Amniotic stem cell (primary cell): Measurements from ENCODE around the gene SENP8.
"Not testable (repeated sequence)": the region's sequence is repeated elsewhere in the genome, so short reads cannot be mapped to it uniquely, and the experiment has no call there.

Experiments used
- DNase-seq: peaks from one replicate; lab custom pipeline; 2025; lab: John Stamatoyannopoulos, UW

The SENP8 gene

GRCh38 chr15:72155635-72156616, 37.7 kb downstream of the SENP8 start:
- DNase-seq = peak; percentile 71

- DNase-seq = no peak
Observed at GRCh38 chr15:72156928-72157327, 38.7 kb downstream of the SENP8 start.

- no peak for DNase-seq
Observed at GRCh38 chr15:72160696-72161245, 42.6 kb downstream of the SENP8 start.

GRCh38 chr15:72161361-72162132, 43.3 kb downstream of the SENP8 start:
- no peak for DNase-seq

GRCh38 chr15:72162569-72162968, 44.4 kb downstream of the SENP8 start:
- no peak for DNase-seq

- DNase-seq = no peak
Observed at GRCh38 chr15:72163719-72164118, 45.5 kb downstream of the SENP8 start.

GRCh38 chr15:72166716-72167417, 48.7 kb downstream of the SENP8 start:
- DNase-seq = no peak

GRCh38 chr15:72167445-72167844, 49.2 kb downstream of the SENP8 start:
- no peak for DNase-seq

GRCh38 chr15:72168131-72168807, 50.1 kb downstream of the SENP8 start:
- DNase-seq = no peak

- no peak for DNase-seq
Observed at GRCh38 chr15:72168808-72169190, 50.6 kb downstream of the SENP8 start.

GRCh38 chr15:72169236-72169920, 51.2 kb downstream of the SENP8 start:
- DNase-seq = no peak

GRCh38 chr15:72169921-72170611, 51.9 kb downstream of the SENP8 start:
- no peak for DNase-seq

GRCh38 chr15:72170691-72171090, 52.5 kb downstream of the SENP8 start:
- no peak for DNase-seq

GRCh38 chr15:72171978-72172377, 53.8 kb downstream of the SENP8 start:
- DNase-seq = not testable (repeated sequence)

- DNase-seq = no peak
Observed at GRCh38 chr15:72172796-72173195, 54.6 kb downstream of the SENP8 start.

- DNase-seq = no peak
Observed at GRCh38 chr15:72173401-72173800, 55.2 kb downstream of the SENP8 start.

GRCh38 chr15:72173864-72174550, 55.8 kb downstream of the SENP8 start:
- DNase-seq = no peak

- no peak for DNase-seq
Observed at GRCh38 chr15:72174551-72175165, 56.5 kb downstream of the SENP8 start.
